OCI-LY7 (cell line): ENCODE measurements around the gene XPNPEP3. TPM values are rescaled to one million over a fixed set of nuclear protein-coding genes. Genes with fewer than 3 reads are reported as not detected.

Experiments used
- BruUV-seq: library from RNA; stranded (reverse); fragments of 400-500 nt; replicated peaks from 2 replicates; lab custom pipeline; 2021; lab: Mats Ljungman, UMichigan
- CTCF ChIA-PET: fragments of 300-600 bp; sonication (Branson Sonifier 250); formaldehyde crosslinking; loops from one replicate; lab custom pipeline; 2022; ENCODE audit warnings: antibody characterized with exemption; ENCODE audit not compliant: unreplicated experiment; lab: Charles Lee
- POLR2A ChIA-PET: fragments of 300-600 bp; sonication (Branson Sonifier 250); formaldehyde crosslinking; loops from one replicate; lab custom pipeline; 2022; ENCODE audit warnings: antibody characterized with exemption; lab: Charles Lee
- DNase-seq: peaks from one replicate; pipeline ENCODE4 v3.0.0-alpha.2; 2015; ENCODE audit warnings: low spot score
- H2AFZ ChIP-seq: fragments of 200-600 bp; sonication (generic), shearing (Covaris generic); 2 replicates; pipeline ENCODE4 v1.6.1; 2014; ENCODE audit warnings: mild to moderate bottlenecking, antibody characterized with exemption, low read length, moderate library complexity
- H3K27ac ChIP-seq: fragments of 200-600 bp; sonication (generic); 2 replicates; pipeline ENCODE4 v1.5.1; 2014; ENCODE audit warnings: mixed run types, low read depth, mild to moderate bottlenecking, moderate library complexity, low read length, inconsistent platforms; ENCODE audit not compliant: poor library complexity, severe bottlenecking
- H3K36me3 ChIP-seq: fragments of 200-600 bp; sonication (generic); 2 replicates; pipeline ENCODE4 v1.6.1; 2014; ENCODE audit warnings: mild to moderate bottlenecking, antibody characterized with exemption, low read length, moderate library complexity, mixed read lengths; ENCODE audit not compliant: insufficient read depth
- H3K4me1 ChIP-seq: fragments of 200-600 bp; sonication (generic); 2 replicates; pipeline ENCODE4 v1.5.1; 2014; ENCODE audit warnings: mild to moderate bottlenecking, low read length; ENCODE audit not compliant: insufficient read depth, poor library complexity, severe bottlenecking
- H3K4me2 ChIP-seq: fragments of 200-600 bp; sonication (generic); 2 replicates; pipeline ENCODE4 v1.6.1; 2014; ENCODE audit warnings: mild to moderate bottlenecking, low read length
- H3K4me3 ChIP-seq: fragments of 200-600 bp; sonication (generic); 2 replicates; pipeline ENCODE4 v1.5.1; 2014; ENCODE audit warnings: mild to moderate bottlenecking, low read depth, low read length; ENCODE audit not compliant: poor library complexity, severe bottlenecking
- H3K79me2 ChIP-seq: fragments of 200-600 bp; sonication (generic); 2 replicates; pipeline ENCODE4 v1.6.1; 2016; ENCODE audit warnings: low read depth, mild to moderate bottlenecking, low read length, moderate library complexity, mixed read lengths; ENCODE audit not compliant: insufficient read depth
- H3K9me2 ChIP-seq: fragments of 200-600 bp; sonication (generic); 2 replicates; pipeline ENCODE4 v1.6.1; 2016; ENCODE audit warnings: mild to moderate bottlenecking, low read length, mixed read lengths; ENCODE audit not compliant: insufficient read depth
- H3K9me3 ChIP-seq: fragments of 200-600 bp; sonication (generic); 2 replicates; pipeline ENCODE4 v1.6.1; 2014; ENCODE audit warnings: mild to moderate bottlenecking, mixed run types, low read length, mixed read lengths
- H4K20me1 ChIP-seq: fragments of 200-600 bp; sonication (generic); 2 replicates; pipeline ENCODE4 v1.6.1; 2014; ENCODE audit warnings: mild to moderate bottlenecking, antibody characterized with exemption, low read length, moderate library complexity, mixed read lengths; ENCODE audit not compliant: insufficient read depth
- CTCF ChIP-seq: fragments of 200-600 bp; sonication (generic); conservative IDR thresholded peaks from 2 replicates; pipeline ENCODE4 v1.5.1; 2014; ENCODE audit warnings: mild to moderate bottlenecking, antibody characterized with exemption, low read length, moderate library complexity, mixed read lengths
- EZH2phosphoT487 ChIP-seq: fragments of 200-600 bp; sonication (generic); IDR thresholded peaks from 2 replicates; pipeline ENCODE4 v1.6.1; 2018; ENCODE audit warnings: low read depth, borderline replicate concordance, mild to moderate bottlenecking, mixed run types, antibody characterized with exemption, low read length, moderate library complexity, mixed read lengths
- intact Hi-C: fragments of 100-400 bp; cut with micrococcal nuclease; formaldehyde crosslinking; loops from one replicate; pipeline ENCODE4 v1.10.0; 2022; ENCODE audit not compliant: unreplicated experiment
- total RNA-seq, 2 experiments: library from RNA; depleted of rRNA in 1 of 2; stranded (reverse); fragments of >200 nt in 1 of 2; shearing (Covaris generic) in 1 of 2; gene quantifications; 2 replicates each; pipeline ENCODE4 v1.2.3, GENCODE V29; 2014 to 2022

The XPNPEP3 gene
- total RNA-seq, 2 experiments from 2014 or later: 12.2 to 22.4 TPM

GRCh38 chr22:40855979-40856512, 902 bp upstream of the XPNPEP3 start:
- Histone ChIP-seq H3K4me3 (peak overlapping the region; percentile 95), H3K27ac (peak overlapping the region; percentile 85), H2AFZ (peak overlapping the region; percentile 87; the same call in 1 of the 2 replicates), H3K36me3 (peaks cover 42% of the 10 kb centered on the region), H4K20me1 (peaks cover 35% of the 10 kb centered on the region), H3K9me3 (no peaks in the 10 kb centered on the region), H3K4me2 (peak overlapping the region; percentile 90), H3K79me2 (peaks cover 94% of the 10 kb centered on the region), H3K9me2 (no peaks in the 10 kb centered on the region), H3K4me1 (peaks cover 39% of the 10 kb centered on the region)
- ChIA-PET POLR2A (interaction anchor here (0.6 to 2.4 kb wide), 6 partner anchors 11 to 443 kb away, joined by 3 to 12 read pairs (median 4); no protein-coding TSS in a partner anchor), CTCF (interaction anchor here (0.6 to 1.1 kb wide), 2 partner anchors 11 to 1456 kb away, joined by 3 to 5 read pairs; partner anchors contain the start of gene TAB1)
- intact Hi-C loops: loop anchor here (2.0 to 5.0 kb wide), 3 partner anchors 37 to 341 kb away; partner anchors contain the start of genes EP300 and SLC25A17
- TF ChIP-seq CTCF (no peak), EZH2phosphoT487 (no peak)
- no TSS peak for BruUV-seq
- peak; percentile 44 for DNase-seq

DNA sequence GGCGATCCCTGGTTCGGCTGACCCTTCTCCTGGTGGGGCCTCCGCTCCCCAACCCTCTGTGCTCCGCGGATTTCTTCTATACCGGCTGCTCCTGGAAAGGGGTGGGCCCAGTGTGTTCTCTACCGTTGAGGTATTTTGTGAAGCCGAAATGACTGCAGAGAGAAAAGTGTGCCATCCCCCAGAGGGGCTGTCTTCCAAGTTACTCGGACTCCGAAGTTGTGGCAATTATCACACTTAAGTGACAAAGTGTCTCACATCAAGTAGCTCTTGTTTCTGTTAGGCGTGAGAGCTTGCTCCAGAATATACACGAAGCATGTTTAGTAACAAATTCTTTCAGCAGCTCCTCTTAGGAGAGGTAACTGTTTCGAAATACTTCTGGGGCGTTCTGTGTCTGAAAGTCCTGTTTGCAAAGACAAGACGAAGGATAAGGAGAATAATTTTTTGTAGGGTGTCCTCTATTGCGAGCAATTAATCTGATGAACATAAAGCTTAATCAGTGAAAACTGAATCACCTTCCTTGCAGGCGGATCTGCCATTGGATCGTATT, 434 bp downstream of the XPNPEP3 start:
- Histone ChIP-seq H2AFZ (peak overlapping the region; percentile 87), H3K9me2 (no peaks in the 10 kb centered on the region), H3K9me3 (no peaks in the 10 kb centered on the region), H4K20me1 (peaks cover 30% of the 10 kb centered on the region), H3K4me1 (peaks cover 38% of the 10 kb centered on the region), H3K27ac (peak overlapping the region; percentile 85), H3K36me3 (peaks cover 44% of the 10 kb centered on the region), H3K4me2 (peak overlapping the region; percentile 90), H3K79me2 (peaks cover 87% of the 10 kb centered on the region), H3K4me3 (peak overlapping the region; percentile 95)
- BruUV-seq: TSS peak; percentile 71
- no peak for DNase-seq
- CTCF ChIA-PET: interaction anchor here (0.6 to 1.1 kb wide), 2 partner anchors 10 to 133 kb away, joined by 3 read pairs; no protein-coding TSS in a partner anchor
- TF ChIP-seq EZH2phosphoT487 (no peak), CTCF (no peak)
- POLR2A ChIA-PET: interaction anchor here (0.9 to 2.4 kb wide), 7 partner anchors 10 to 52 kb away, joined by 3 to 12 read pairs (median 3); no protein-coding TSS in a partner anchor
- intact Hi-C loops: loop anchor here (2.0 to 5.0 kb wide), 3 partner anchors 39 to 339 kb away; partner anchors contain the start of genes EP300 and SLC25A17
